ENCODE results near the gene PDE9A.

DNA sequence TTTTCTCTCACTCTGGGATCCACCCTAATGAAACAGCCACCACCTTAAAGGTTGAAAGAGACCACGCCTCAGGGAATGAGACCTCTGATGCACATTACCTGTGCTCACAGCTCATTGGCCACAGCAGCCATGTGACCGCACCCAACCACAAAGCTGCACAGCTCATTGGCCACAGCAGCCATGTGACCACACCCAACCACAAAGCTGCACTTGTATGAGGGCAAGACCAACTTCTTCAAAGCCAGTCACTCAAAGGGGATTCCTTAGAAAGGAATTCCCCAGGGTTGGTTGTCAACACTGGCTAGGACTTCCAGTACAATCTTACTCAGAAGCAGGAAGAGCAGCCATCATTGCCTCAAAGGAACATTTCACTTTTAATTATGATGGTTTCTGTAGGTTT, 43.6 kb upstream of the PDE9A start:
- TF ChIP-seq FOXJ3 (CRISPR knock-in tag; IDR thresholded peaks at IDR 0.05; ENCODE audit: borderline replicate concordance) (no peak), CREB1 (CRISPR knock-in tag; IDR thresholded peaks at IDR 0.05) (no peak), ZNF396 (CRISPR knock-in tag; IDR thresholded peaks at IDR 0.05; ENCODE audit: borderline replicate concordance) (no peak), ZNF423 (CRISPR knock-in tag; IDR thresholded peaks at IDR 0.05) (no peak), JUN (CRISPR knock-in tag; IDR thresholded peaks at IDR 0.05) (no peak)
- TF ChIP-seq, protein P1, sequence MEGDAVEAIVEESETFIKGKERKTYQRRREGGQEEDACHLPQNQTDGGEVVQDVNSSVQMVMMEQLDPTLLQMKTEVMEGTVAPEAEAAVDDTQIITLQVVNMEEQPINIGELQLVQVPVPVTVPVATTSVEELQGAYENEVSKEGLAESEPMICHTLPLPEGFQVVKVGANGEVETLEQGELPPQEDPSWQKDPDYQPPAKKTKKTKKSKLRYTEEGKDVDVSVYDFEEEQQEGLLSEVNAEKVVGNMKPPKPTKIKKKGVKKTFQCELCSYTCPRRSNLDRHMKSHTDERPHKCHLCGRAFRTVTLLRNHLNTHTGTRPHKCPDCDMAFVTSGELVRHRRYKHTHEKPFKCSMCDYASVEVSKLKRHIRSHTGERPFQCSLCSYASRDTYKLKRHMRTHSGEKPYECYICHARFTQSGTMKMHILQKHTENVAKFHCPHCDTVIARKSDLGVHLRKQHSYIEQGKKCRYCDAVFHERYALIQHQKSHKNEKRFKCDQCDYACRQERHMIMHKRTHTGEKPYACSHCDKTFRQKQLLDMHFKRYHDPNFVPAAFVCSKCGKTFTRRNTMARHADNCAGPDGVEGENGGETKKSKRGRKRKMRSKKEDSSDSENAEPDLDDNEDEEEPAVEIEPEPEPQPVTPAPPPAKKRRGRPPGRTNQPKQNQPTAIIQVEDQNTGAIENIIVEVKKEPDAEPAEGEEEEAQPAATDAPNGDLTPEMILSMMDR (IDR thresholded peaks at IDR 0.05): no peak
- TF ChIP-seq, protein P2, sequence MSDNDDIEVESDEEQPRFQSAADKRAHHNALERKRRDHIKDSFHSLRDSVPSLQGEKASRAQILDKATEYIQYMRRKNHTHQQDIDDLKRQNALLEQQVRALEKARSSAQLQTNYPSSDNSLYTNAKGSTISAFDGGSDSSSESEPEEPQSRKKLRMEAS (CRISPR knock-in tag; IDR thresholded peaks at IDR 0.05): no peak

Data from WTC11 (cell line).